NB4 (cell line): ENCODE results near the gene SIRPA.

ENCODE experiments used
- DNase-seq: peaks from one replicate; pipeline ENCODE4 v3.0.0; 2010; ENCODE audit warnings: low read depth
- H3K4me3 ChIP-seq: one replicate; pipeline ENCODE4 v1.5.1; 2011; ENCODE audit warnings: mild to moderate bottlenecking, low read depth, low read length, moderate library complexity
- CTCF ChIP-seq: IDR thresholded peaks from one replicate; pipeline ENCODE4 v1.5.1; 2012; ENCODE audit warnings: low read depth, low read length
- MYC ChIP-seq: IDR thresholded peaks from 2 replicates; pipeline ENCODE4 v1.6.1; 2011; ENCODE audit warnings: low read depth, low read length
- POLR2A ChIP-seq: IDR thresholded peaks from 2 replicates; pipeline ENCODE4 v1.6.1; 2011; ENCODE audit warnings: mild to moderate bottlenecking; ENCODE audit not compliant: insufficient read length; ENCODE audit errors: extremely low read depth
- TF ChIP-seq, protein P1 (sequence below): IDR thresholded peaks from 2 replicates; pipeline ENCODE4 v1.6.1; 2011; ENCODE audit warnings: low read depth, low read length

SIRPA gene

GRCh38 chr20:1941226-1941625 is 46.0 kb downstream of the SIRPA start:
- no peak for DNase-seq
- no peak for TF ChIP-seq MYC
- TF ChIP-seq, protein P1, sequence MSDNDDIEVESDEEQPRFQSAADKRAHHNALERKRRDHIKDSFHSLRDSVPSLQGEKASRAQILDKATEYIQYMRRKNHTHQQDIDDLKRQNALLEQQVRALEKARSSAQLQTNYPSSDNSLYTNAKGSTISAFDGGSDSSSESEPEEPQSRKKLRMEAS = no peak
- no peak for TF ChIP-seq POLR2A
- no peak for TF ChIP-seq CTCF

GRCh38 chr20:1942061-1942460 is 46.9 kb downstream of the SIRPA start:
- TF ChIP-seq POLR2A (no peak), MYC (no peak), CTCF (no peak)
- TF ChIP-seq, protein P1 = no peak
- H3K4me3 ChIP-seq = no peak overlapping the region
- no peak for DNase-seq

More at GRCh38 chr20:1941226-1941625, 46.0 kb downstream of the SIRPA start:
- no peak overlapping the region for H3K4me3 ChIP-seq

- H3K4me3 ChIP-seq = no peak overlapping the region
- TF ChIP-seq MYC (no peak), POLR2A (no peak), CTCF (no peak)
- TF ChIP-seq, protein P1 = no peak
- no peak for DNase-seq
Measured at GRCh38 chr20:1942486-1943274, 47.5 kb downstream of the SIRPA start.

DNA sequence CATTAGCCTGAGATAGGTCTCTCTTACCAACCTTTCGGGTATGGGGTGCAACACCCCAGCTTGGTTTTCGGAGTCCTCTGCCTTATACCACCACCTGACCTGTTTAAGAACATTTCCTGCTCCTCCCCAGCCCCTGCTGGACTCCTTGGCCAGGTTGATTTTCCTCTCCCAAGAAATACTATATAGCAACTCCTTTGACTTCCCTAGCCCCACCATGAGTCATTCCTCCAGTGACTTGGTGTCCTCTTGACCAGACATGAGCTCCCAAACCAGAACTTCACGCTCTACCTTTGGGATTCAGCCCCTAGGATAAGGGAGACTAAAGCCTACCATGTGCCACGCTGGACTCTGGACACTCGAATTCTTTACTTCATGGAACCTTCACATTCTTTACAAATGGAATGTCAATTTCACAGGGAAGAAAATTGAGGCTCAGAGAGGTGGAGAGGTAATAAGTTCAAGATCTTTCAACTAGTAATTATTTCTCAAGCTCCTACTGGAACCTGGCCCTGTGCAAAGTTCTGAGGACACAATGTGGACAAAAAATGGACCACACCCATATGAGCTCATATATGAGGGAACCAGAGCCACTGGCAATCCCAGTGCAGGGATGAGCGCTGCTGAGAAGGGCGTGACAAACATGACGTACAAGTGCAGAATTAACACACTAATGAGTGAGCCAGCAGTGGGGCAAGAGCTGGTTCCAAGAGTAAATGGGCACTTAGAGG is 48.2 kb downstream of the SIRPA start:
- no peak for DNase-seq
- TF ChIP-seq MYC (no peak), CTCF (no peak), POLR2A (no peak)
- TF ChIP-seq, protein P1 = no peak

DNA sequence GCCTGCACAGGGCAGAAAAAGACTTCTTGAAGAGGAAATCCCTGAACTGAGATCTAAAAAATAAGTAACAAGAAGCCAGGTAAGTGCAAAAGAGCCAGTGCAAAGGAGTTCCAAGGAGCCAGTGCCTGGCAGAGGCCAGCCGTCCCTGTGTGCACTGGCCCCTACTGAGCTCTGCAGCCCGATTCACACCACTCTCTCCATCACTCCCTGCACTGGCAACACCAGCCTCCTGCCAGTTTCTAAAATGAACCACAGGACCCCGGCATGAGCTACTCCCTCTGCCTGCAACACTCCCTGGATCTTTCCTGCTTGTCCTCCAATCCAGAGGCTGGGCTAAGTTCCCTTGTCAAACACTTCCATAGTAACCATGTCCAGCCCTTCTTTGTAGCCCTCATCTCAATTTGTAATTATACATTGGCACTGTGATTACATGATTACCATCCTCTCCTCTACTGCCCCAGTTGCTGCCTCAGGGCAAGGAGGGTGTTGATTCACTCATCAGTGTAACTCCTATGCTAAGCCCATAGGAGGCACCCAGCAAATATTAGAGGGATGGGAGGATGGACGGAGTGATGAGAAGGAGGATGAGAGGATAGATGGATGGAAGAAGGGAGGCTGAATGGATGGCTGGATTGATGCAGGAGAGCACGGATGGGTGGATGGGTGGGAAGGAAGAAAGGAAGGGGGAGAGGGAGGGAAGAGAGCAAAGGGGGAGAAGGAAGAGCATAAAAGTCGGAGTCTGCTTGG is 49.3 kb downstream of the SIRPA start:
- no peak for TF ChIP-seq MYC
- no peak for DNase-seq
- no peak overlapping the region for H3K4me3 ChIP-seq

More for the DNA sequence above, 48.2 kb downstream of the SIRPA start:
- no peak overlapping the region for H3K4me3 ChIP-seq
